ENCODE results near the gene WRAP73.

The WRAP73 gene

GRCh38 chr1:3601743-3602142 is 48.2 kb downstream of the WRAP73 start:
- DNase-seq (ENCODE audit: low spot score), result no peak
- TF ChIP-seq CTCF (IDR thresholded peaks at IDR 0.05; ENCODE audit: extremely low read depth, missing control alignments), result no peak

DNA sequence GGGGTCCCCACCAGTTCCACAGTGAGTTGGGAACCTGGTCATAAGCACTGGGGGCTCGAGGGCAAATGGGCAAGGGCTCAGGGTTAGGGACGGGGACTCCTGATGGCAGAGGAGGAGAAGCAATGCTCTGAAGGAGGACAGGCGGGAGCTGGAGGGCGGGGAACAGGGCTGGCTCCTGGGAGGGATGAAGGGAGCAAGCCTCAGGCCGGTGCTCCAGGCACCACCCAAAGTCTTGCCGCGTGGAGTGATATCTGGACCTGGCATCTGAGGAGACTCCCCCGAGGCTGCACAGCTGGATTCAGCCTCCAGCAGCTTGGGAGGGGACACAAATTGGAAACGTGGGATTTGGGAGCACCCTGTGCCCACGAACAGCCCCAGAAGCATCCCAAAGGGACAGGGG is 49.5 kb downstream of the WRAP73 start:
- TF ChIP-seq CTCF (IDR thresholded peaks at IDR 0.05; ENCODE audit: extremely low read depth, missing control alignments), result no peak
- DNase-seq (ENCODE audit: low spot score), result no peak

DNA sequence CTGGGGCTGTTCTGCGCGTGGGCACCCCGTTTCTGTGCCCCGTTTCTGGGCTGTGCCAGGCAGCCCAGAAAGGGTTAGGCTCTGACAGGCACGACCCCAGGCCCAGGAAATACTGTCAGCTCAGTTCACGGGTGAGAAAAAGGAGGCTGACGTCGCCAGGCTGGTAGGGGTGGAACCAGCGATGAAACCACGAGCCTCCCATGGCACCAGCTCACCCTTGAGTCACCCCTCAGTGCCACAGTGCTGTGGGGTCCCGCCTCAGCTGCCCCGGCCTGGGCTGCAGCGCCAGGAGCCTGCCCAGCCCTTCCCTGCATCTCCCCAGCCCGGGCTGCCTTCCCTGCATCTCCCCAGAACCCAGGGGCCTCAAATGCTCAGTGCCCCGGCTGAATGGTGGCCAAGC is 50.1 kb downstream of the WRAP73 start:
- DNase-seq (ENCODE audit: low spot score), result no peak
- TF ChIP-seq CTCF (IDR thresholded peaks at IDR 0.05; ENCODE audit: extremely low read depth, missing control alignments), result no peak

GRCh38 chr1:3599286-3599811 is 50.6 kb downstream of the WRAP73 start:
- no peak for DNase-seq (ENCODE audit: low spot score)
- no peak for TF ChIP-seq CTCF (IDR thresholded peaks at IDR 0.05; ENCODE audit: extremely low read depth, missing control alignments)

DNA sequence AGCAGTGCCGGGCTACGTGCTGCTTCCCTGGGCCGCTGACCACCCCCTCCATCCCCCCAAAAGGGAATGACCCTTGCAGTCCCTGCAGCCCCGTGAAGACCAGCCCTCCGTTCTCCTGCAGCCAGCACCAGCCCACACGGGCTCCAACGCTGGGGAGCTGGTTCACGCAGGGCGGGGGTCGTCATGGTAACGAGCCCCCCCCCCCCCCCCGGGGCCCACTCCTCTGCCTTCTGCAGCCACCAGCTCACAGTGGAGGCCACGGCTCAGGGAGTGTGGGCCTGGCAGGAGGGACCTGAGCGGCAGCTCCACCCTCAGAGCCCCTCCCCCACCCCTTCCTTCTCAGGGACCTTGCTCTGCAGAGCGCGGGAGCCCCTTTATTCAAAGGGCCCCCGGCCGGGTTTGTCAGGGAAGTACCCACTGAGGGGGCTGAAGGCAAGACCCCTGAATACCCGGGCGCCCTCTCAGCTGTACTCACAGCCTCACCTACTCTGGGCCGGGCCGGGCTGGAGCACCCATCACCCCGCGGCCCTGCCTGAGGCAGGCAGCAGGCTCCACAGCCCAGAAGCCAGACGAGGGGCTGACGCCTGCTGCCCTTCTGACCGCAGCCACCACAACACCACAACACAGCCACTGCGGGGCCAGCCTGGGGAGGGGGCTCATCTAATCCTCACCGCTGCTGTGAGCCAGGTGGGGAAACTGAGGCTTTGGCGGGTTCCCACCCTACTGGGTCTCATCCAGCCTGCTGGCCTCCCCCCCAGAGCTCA is 51.2 kb downstream of the WRAP73 start:
- no peak for TF ChIP-seq CTCF (IDR thresholded peaks at IDR 0.05; ENCODE audit: extremely low read depth, missing control alignments)
- no peak for DNase-seq (ENCODE audit: low spot score)

- no peak for DNase-seq (ENCODE audit: low spot score)
- TF ChIP-seq CTCF (IDR thresholded peaks at IDR 0.05; ENCODE audit: extremely low read depth, missing control alignments), result no peak
Observed at GRCh38 chr1:3598051-3598491, 51.8 kb downstream of the WRAP73 start.

- no peak for TF ChIP-seq CTCF (IDR thresholded peaks at IDR 0.05; ENCODE audit: extremely low read depth, missing control alignments)
- no peak for DNase-seq (ENCODE audit: low spot score)
Observed at GRCh38 chr1:3597599-3597964, 52.3 kb downstream of the WRAP73 start.
